A673 (cell line): Measurements from ENCODE around the gene WNT7A. TPM values are rescaled to one million over a fixed set of nuclear protein-coding genes. Genes with fewer than 3 reads are reported as not detected.
"Not testable (repeated sequence)": the region's sequence is repeated elsewhere in the genome, so short reads cannot be mapped to it uniquely, and the experiment has no call there.

Experiments used
- Bru-seq: library from RNA; stranded (reverse); fragments of 400-500 nt; gene quantifications from one replicate; lab custom pipeline; 2021; lab: Mats Ljungman, UMichigan
- BruChase-seq, 2 experiments: library from RNA; stranded (reverse); fragments of 400-500 nt; gene quantifications; one replicate each; lab custom pipeline; 2021; lab: Mats Ljungman, UMichigan
- BruUV-seq: library from RNA; stranded (reverse); fragments of 400-500 nt; replicated peaks from 2 replicates; lab custom pipeline; 2021; lab: Mats Ljungman, UMichigan
- CTCF ChIA-PET: fragments of 300-600 bp; sonication (Branson Sonifier 250); formaldehyde crosslinking; loops from one replicate; lab custom pipeline; 2022; ENCODE audit warnings: antibody characterized with exemption; lab: Charles Lee
- POLR2A ChIA-PET: fragments of 300-600 bp; sonication (Branson Sonifier 250); formaldehyde crosslinking; loops from one replicate; lab custom pipeline; 2022; ENCODE audit warnings: antibody characterized with exemption; ENCODE audit not compliant: low non-redundant PET; lab: Charles Lee
- DNase-seq: peaks from one replicate; pipeline ENCODE4 v3.0.0-alpha.2; 2015; ENCODE audit warnings: low spot score
- H3K27ac ChIP-seq: fragments of 200-600 bp; sonication (generic); 2 replicates; pipeline ENCODE4 v1.5.1; 2016; ENCODE audit warnings: mixed run types, low read depth, mild to moderate bottlenecking, mixed read lengths, antibody characterized with exemption, low read length; ENCODE audit not compliant: poor library complexity, severe bottlenecking
- H3K27me3 ChIP-seq: fragments of 200-600 bp; sonication (generic); replicated peaks from 2 replicates; pipeline ENCODE4 v1.6.1; 2017; ENCODE audit warnings: mixed run types, low read depth, mild to moderate bottlenecking, mixed read lengths, antibody characterized with exemption, low read length; ENCODE audit not compliant: insufficient read depth, poor library complexity
- H3K36me3 ChIP-seq: fragments of 200-600 bp; sonication (generic); 2 replicates; pipeline ENCODE4 v1.6.1; 2016; ENCODE audit warnings: mixed run types, mild to moderate bottlenecking, mixed read lengths, antibody characterized with exemption, low read length; ENCODE audit not compliant: insufficient read depth, poor library complexity, severe bottlenecking
- H3K4me1 ChIP-seq: fragments of 200-600 bp; sonication (generic); 2 replicates; pipeline ENCODE4 v1.6.1; 2017; ENCODE audit warnings: mixed run types, mild to moderate bottlenecking, mixed read lengths, antibody characterized with exemption, low read length; ENCODE audit not compliant: insufficient read depth, poor library complexity, severe bottlenecking
- H3K4me3 ChIP-seq: fragments of 200-600 bp; sonication (generic); 2 replicates; pipeline ENCODE4 v1.5.1; 2016; ENCODE audit warnings: low read depth, mixed run types, mild to moderate bottlenecking, mixed read lengths, low read length; ENCODE audit not compliant: poor library complexity, severe bottlenecking
- H3K9me3 ChIP-seq: fragments of 200-600 bp; sonication (generic); 2 replicates; pipeline ENCODE4 v1.6.1; 2016; ENCODE audit warnings: mixed run types, low read depth, mild to moderate bottlenecking, mixed read lengths, antibody characterized with exemption, low read length; ENCODE audit not compliant: poor library complexity, severe bottlenecking
- EZH2 ChIP-seq: fragments of 200-600 bp; sonication (generic); IDR thresholded peaks from 2 replicates; pipeline ENCODE4 v1.6.1; 2017; ENCODE audit warnings: borderline replicate concordance, low read depth, mild to moderate bottlenecking, mixed read lengths, antibody characterized with exemption, low read length; ENCODE audit not compliant: poor library complexity, severe bottlenecking
- intact Hi-C: fragments of 100-400 bp; cut with micrococcal nuclease; formaldehyde crosslinking; loops from one replicate; pipeline ENCODE4 v1.10.0; 2022; ENCODE audit not compliant: unreplicated experiment
- long read RNA-seq: library from polyadenylated mRNA; stranded (forward); transcript quantifications from one replicate; pipeline ENCODE4 v2.0.0, GENCODE V29; 2022
- total RNA-seq: library from RNA; stranded (reverse); gene quantifications from 2 replicates; pipeline ENCODE4 v1.2.3, GENCODE V29; 2021
- TF ChIP-seq, protein P1 (sequence below): fragments of 300-800, 200-600 bp; sonication (generic); conservative IDR thresholded peaks from 2 replicates; pipeline ENCODE4 v1.5.1; 2017; ENCODE audit warnings: low read depth, mild to moderate bottlenecking, antibody characterized with exemption, low read length, moderate library complexity, mixed read lengths

Gene WNT7A
- total RNA-seq (not detected in 2 replicates), Bru-seq, nascent RNA (not detected), BruChase-seq, experiment 1, labeled RNA remaining after a 2-hour chase (not detected), BruChase-seq, experiment 2, labeled RNA remaining after a 6-hour chase (percentile 1 among the genes with signal in this experiment)
- long read RNA-seq = 0 reads

- DNase-seq = peak; percentile 52
- peak within 1 kb of the TSS; percentile 17 for H3K4me3 ChIP-seq
These were observed at the start of gene WNT7A for GRCh38 chr3:13879946-13880810. TSS of gene WNT7A (minus strand) at chr3:13880071. CDS start at chr3:13879816, 255 bp downstream.

GRCh38 chr3:13928741-13929140 lies 48.9 kb upstream of the WNT7A start:
- H3K27me3 ChIP-seq, H3K36me3 ChIP-seq, H3K9me3 ChIP-seq, BruUV-seq, POLR2A ChIA-PET, H3K27ac ChIP-seq, H3K4me3 ChIP-seq, intact Hi-C loops, CTCF ChIA-PET, DNase-seq, H3K4me1 ChIP-seq: not testable (repeated sequence)

More at GRCh38 chr3:13879946-13880810, at the start of gene WNT7A:
- peak; percentile 82 for TF ChIP-seq EZH2
- TF ChIP-seq, protein P1, sequence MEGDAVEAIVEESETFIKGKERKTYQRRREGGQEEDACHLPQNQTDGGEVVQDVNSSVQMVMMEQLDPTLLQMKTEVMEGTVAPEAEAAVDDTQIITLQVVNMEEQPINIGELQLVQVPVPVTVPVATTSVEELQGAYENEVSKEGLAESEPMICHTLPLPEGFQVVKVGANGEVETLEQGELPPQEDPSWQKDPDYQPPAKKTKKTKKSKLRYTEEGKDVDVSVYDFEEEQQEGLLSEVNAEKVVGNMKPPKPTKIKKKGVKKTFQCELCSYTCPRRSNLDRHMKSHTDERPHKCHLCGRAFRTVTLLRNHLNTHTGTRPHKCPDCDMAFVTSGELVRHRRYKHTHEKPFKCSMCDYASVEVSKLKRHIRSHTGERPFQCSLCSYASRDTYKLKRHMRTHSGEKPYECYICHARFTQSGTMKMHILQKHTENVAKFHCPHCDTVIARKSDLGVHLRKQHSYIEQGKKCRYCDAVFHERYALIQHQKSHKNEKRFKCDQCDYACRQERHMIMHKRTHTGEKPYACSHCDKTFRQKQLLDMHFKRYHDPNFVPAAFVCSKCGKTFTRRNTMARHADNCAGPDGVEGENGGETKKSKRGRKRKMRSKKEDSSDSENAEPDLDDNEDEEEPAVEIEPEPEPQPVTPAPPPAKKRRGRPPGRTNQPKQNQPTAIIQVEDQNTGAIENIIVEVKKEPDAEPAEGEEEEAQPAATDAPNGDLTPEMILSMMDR = peak; percentile 74
- intact Hi-C loops = loop anchor here (1.0 to 10.0 kb wide), 2 partner anchors 222 to 385 kb away; no protein-coding TSS in a partner anchor
- CTCF ChIA-PET = interaction anchor here (0.6 to 1.4 kb wide), 3 partner anchors 16 to 223 kb away, joined by 3 to 8 read pairs (median 4); no protein-coding TSS in a partner anchor
- BruUV-seq = no TSS peak
- H3K9me3 ChIP-seq = no peaks in the 10 kb centered on the region
- H3K27ac ChIP-seq = no peak within 1 kb of the TSS
- POLR2A ChIA-PET = no interaction called here
- peaks cover 89% of the 10 kb centered on the region for H3K27me3 ChIP-seq
- no peaks in the 10 kb centered on the region for H3K36me3 ChIP-seq
- H3K4me1 ChIP-seq = no peaks in the 10 kb centered on the region

- CTCF ChIA-PET = no interaction called here
- no TSS peak for BruUV-seq
- TF ChIP-seq, protein P1 = 0 out of 2 replicates have a peak, but pooled peaks have one; percentile 29
- TF ChIP-seq EZH2 = no peak
- POLR2A ChIA-PET = no interaction called here
- no peaks in the 10 kb centered on the region for H3K27me3 ChIP-seq
- intact Hi-C loops = no loop called here
- no peak for DNase-seq
- no peaks in the 10 kb centered on the region for H3K9me3 ChIP-seq
- H3K4me3 ChIP-seq = no peak overlapping the region
- H3K36me3 ChIP-seq = no peaks in the 10 kb centered on the region
- no peaks in the 10 kb centered on the region for H3K4me1 ChIP-seq
- no peak overlapping the region for H3K27ac ChIP-seq
These were observed 47.4 kb upstream of the WNT7A start for GRCh38 chr3:13927295-13927694.
